HepG2 (cell line): Measurements from ENCODE around the gene KMT2B. TPM values are rescaled to one million over a fixed set of nuclear protein-coding genes. Genes with fewer than 3 reads are reported as not detected.

Source experiments
- ATAC-seq: fragments of 200-7000 bp; cut with Tn5 transposase; 3 replicates; pipeline ENCODE4 v1.9.1; 2020; ENCODE audit warnings: mild to moderate bottlenecking, moderate library complexity
- BruUV-seq: library from RNA; stranded (reverse); fragments of 400-500 nt; replicated peaks from 2 replicates; lab custom pipeline; 2021; lab: Mats Ljungman, UMichigan
- CTCF ChIA-PET: fragments of 300-600 bp; formaldehyde crosslinking; extraction: SDS; loops from one replicate; lab custom pipeline; 2021; ENCODE audit warnings: low total read pairs, inconsistent platforms, low intra/inter-chr PET ratio; lab: Yijun Ruan, JAX
- POLR2A ChIA-PET: fragments of 350-600 bp; sonication (Branson Sonifier 250); formaldehyde crosslinking; loops from one replicate; lab custom pipeline; 2020; ENCODE audit warnings: antibody characterized with exemption, inconsistent platforms; lab: Yijun Ruan, JAX
- DNase-seq: peaks from one replicate; pipeline ENCODE4 v3.0.0-alpha.2; 2015; ENCODE audit warnings: low spot score
- FAIRE-seq: peaks from 3 replicates; lab custom pipeline; 2011; peaks lifted over from hg19 to GRCh38; lab: Jason Lieb, UNC
- H2AFZ ChIP-seq: one replicate; pipeline ENCODE4 v1.6.1; 2011; ENCODE audit warnings: low read length, inconsistent platforms
- H3K27ac ChIP-seq: fragments of 300-600 bp; 3 replicates; pipeline ENCODE4 v1.8.0; 2011; ENCODE audit warnings: mixed run types, mild to moderate bottlenecking, mixed read lengths, low read length, inconsistent platforms; ENCODE audit not compliant: insufficient read depth; ENCODE audit errors: extremely low read length
- H3K27me3 ChIP-seq, 2 experiments: fragments of 200-600 bp in 1 of 2; 2 replicates in 1 of 2; 3 replicates in 1 of 2; pipeline versions ENCODE4 v1.6.0 to v1.8.0; 2011; ENCODE audit warnings: low read length in 2 of 2, mild to moderate bottlenecking in 2 of 2, moderate library complexity in 2 of 2, inconsistent platforms in 1 of 2; ENCODE audit not compliant: insufficient read depth in 2 of 2, control insufficient read depth in 1 of 2
- H3K36me3 ChIP-seq, 2 experiments: fragments of 200-600 bp in 1 of 2; replicated peaks in 1 of 2; 2 replicates in 1 of 2; 3 replicates in 1 of 2; pipeline versions ENCODE4 v1.5.1 to v1.8.0; 2011; ENCODE audit warnings: low read length in 2 of 2, inconsistent platforms in 1 of 2; ENCODE audit not compliant: insufficient read depth in 2 of 2, control insufficient read depth in 1 of 2
- H3K4me1 ChIP-seq: 2 replicates; pipeline ENCODE4 v1.5.1; 2012; ENCODE audit warnings: low read length, inconsistent platforms; ENCODE audit not compliant: insufficient read depth
- H3K4me2 ChIP-seq: 2 replicates; pipeline ENCODE4 v1.6.0; 2011; ENCODE audit warnings: low read depth, low read length, inconsistent platforms
- H3K4me3 ChIP-seq, 3 experiments: fragments of 200-600 bp in 1 of 3; sonication (generic), shearing (Covaris generic) in 1 of 3; replicated peaks in 1 of 3; 2 replicates each; pipeline ENCODE4 v1.5.1; 2011 to 2016; ENCODE audit warnings: low read length in 3 of 3, inconsistent platforms in 2 of 3, low read depth in 2 of 3, mild to moderate bottlenecking in 2 of 3, control low read depth in 1 of 3, mixed read lengths in 1 of 3; ENCODE audit not compliant: insufficient read depth in 1 of 3
- H3K79me2 ChIP-seq: one replicate; pipeline ENCODE4 v1.6.1; 2011; ENCODE audit warnings: low read length, inconsistent platforms; ENCODE audit not compliant: insufficient read depth
- H3K9ac ChIP-seq: 2 replicates; pipeline ENCODE4 v1.6.0; 2011; ENCODE audit warnings: mild to moderate bottlenecking, low read depth, low read length, inconsistent platforms; ENCODE audit not compliant: insufficient read depth
- H3K9me3 ChIP-seq: 2 replicates; pipeline ENCODE4 v1.5.1; 2012; ENCODE audit warnings: mild to moderate bottlenecking, low read length
- H4K20me1 ChIP-seq: 2 replicates; pipeline ENCODE4 v1.6.0; 2011; ENCODE audit warnings: inconsistent platforms, mild to moderate bottlenecking, low read length, moderate library complexity; ENCODE audit not compliant: insufficient read depth
- KLF12 ChIP-seq: sonication (generic); formaldehyde crosslinking; IDR thresholded peaks from 2 replicates; pipeline ENCODE4 v1.4.0; 2020; ENCODE audit warnings: missing genetic modification reagents, borderline replicate concordance
- RBAK ChIP-seq: sonication (generic); formaldehyde crosslinking; IDR thresholded peaks from 2 replicates; pipeline ENCODE4 v1.5.1; 2020; ENCODE audit warnings: mild to moderate bottlenecking, missing genetic modification reagents
- RBM39 ChIP-seq: fragments of 200-400 bp; formaldehyde crosslinking; IDR thresholded peaks from one replicate; pipeline ENCODE4 v1.6.1; 2018; ENCODE audit warnings: antibody characterized with exemption, mild to moderate bottlenecking, low read depth, low read length; ENCODE audit not compliant: poor library complexity, severe bottlenecking
- SP5 ChIP-seq: IDR thresholded peaks from 2 replicates; pipeline ENCODE4 v1.6.1; 2016; ENCODE audit warnings: low read depth, borderline replicate concordance
- TCF7 ChIP-seq: sonication (generic); IDR thresholded peaks from 2 replicates; pipeline ENCODE4 v1.6.1; 2016; ENCODE audit warnings: antibody characterized with exemption, low read depth
- WGBS: methylation state at CpG from one replicate; pipeline ENCODE4 v1.1.6; 2017; ENCODE audit warnings: low lambda C conversion rate; 5-methylcytosine and 5-hydroxymethylcytosine counted together
- in situ Hi-C: cut with HindIII; loops from 2 replicates; pipeline ENCODE4 v1.10.0; 2017; ENCODE audit warnings: low pct_unique_long_range_greater_than_20kb; ENCODE audit not compliant: extremely low pct_ligation_motif_present
- intact Hi-C: fragments of 100-400 bp; cut with micrococcal nuclease; formaldehyde crosslinking; loops from one replicate; pipeline ENCODE4 v1.10.0; 2022; ENCODE audit not compliant: unreplicated experiment
- polyA plus RNA-seq, 8 experiments: library from polyadenylated mRNA; depleted of rRNA in 3 of 8; stranded (reverse) in 7 of 8; unstranded in 1 of 8; fragments of >200 nt; fragmentation: Illumina TruSeq in 4 of 8; extraction: Trizol in 4 of 8; gene quantifications; 2 replicates each; pipeline versions ENCODE4 v1.2.1 to v1.2.3, GENCODE V29; 2011 to 2016; ENCODE audit warnings: low read depth in 4 of 8, missing spikeins in 1 of 8, mixed read lengths in 1 of 8; ENCODE audit not compliant: insufficient read depth in 1 of 8
- total RNA-seq, 5 experiments: library from RNA; depleted of rRNA; stranded (reverse); fragments of >200 nt; fragmentation: Illumina TruSeq; extraction: Trizol; gene quantifications; 2 replicates each; pipeline ENCODE4 v1.2.3, GENCODE V29; 2016; ENCODE audit warnings: low read depth in 1 of 5
- TF ChIP-seq, protein P1 (sequence below): sonication (generic); formaldehyde crosslinking; IDR thresholded peaks from 2 replicates; pipeline ENCODE4 v1.4.0; 2020; ENCODE audit warnings: missing genetic modification reagents, borderline replicate concordance

The KMT2B gene
- total and polyA plus RNA-seq, 2 of the 13 experiments (the other 11 are each of a cell fraction or from before 2014, with no cell fraction given): 6.2 to 16.9 TPM

- peak; percentile 24; the same call in 1 of the 2 replicates for TF ChIP-seq SP5 (CRISPR knock-in tag)
- peak; percentile 50 for TF ChIP-seq RBM39
- TF ChIP-seq KLF12 (CRISPR knock-in tag): no peak
These were observed 23.8 kb upstream of the KMT2B start (continued) for GRCh38 chr19:35693835-35694599.

- no peak overlapping the region for H3K4me3 ChIP-seq
- TF ChIP-seq, protein P1, sequence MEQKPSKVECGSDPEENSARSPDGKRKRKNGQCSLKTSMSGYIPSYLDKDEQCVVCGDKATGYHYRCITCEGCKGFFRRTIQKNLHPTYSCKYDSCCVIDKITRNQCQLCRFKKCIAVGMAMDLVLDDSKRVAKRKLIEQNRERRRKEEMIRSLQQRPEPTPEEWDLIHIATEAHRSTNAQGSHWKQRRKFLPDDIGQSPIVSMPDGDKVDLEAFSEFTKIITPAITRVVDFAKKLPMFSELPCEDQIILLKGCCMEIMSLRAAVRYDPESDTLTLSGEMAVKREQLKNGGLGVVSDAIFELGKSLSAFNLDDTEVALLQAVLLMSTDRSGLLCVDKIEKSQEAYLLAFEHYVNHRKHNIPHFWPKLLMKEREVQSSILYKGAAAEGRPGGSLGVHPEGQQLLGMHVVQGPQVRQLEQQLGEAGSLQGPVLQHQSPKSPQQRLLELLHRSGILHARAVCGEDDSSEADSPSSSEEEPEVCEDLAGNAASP (CRISPR knock-in tag): peak; percentile 55; the same call in 1 of the 2 replicates
- no peak for TF ChIP-seq TCF7
- TF ChIP-seq RBAK: peak; percentile 99
- H3K27me3 ChIP-seq: no peaks in the 10 kb centered on the region
- POLR2A ChIA-PET: interaction anchor here (1.3 kb wide), 1 partner anchor 45 kb away, joined by 4 read pairs; no protein-coding TSS in a partner anchor
- no peak for ATAC-seq
- intact Hi-C loops: loop anchor here (10.0 kb wide), 2 partner anchors 49 to 119 kb away; partner anchors contain the start of genes IGFLR1, LIN37, PRODH2 and PSENEN
- no peak overlapping the region for H2AFZ ChIP-seq
- no TSS peak for BruUV-seq
- no peaks in the 10 kb centered on the region for H4K20me1 ChIP-seq
- peaks cover 35% of the 10 kb centered on the region for H3K4me1 ChIP-seq
- no peak for DNase-seq
- in situ Hi-C loops: loop anchor here (10.0 kb wide), 1 partner anchor 119 kb away; the partner anchor contains the start of gene PRODH2
- H3K4me2 ChIP-seq: no peak overlapping the region
- H3K27ac ChIP-seq: no peak overlapping the region
- H3K9ac ChIP-seq: no peak overlapping the region
- FAIRE-seq: no peak
- no peaks in the 10 kb centered on the region for H3K9me3 ChIP-seq
- WGBS: 53% methylated on average over 2 of the region's 2 CpGs
- no peaks in the 10 kb centered on the region for H3K79me2 ChIP-seq
- CTCF ChIA-PET: interaction anchor here (6.1 kb wide), 1 partner anchor 21 kb away, joined by 201 read pairs; the partner anchor contains the start of gene KMT2B
- H3K36me3 ChIP-seq: no peaks in the 10 kb centered on the region
These were observed 21.8 kb upstream of the KMT2B start for GRCh38 chr19:35695895-35696422.
